Prostate gland (tissue), 2 donors: ENCODE measurements around the gene EEF1AKMT1. TPM values are rescaled to one million over a fixed set of nuclear protein-coding genes. Genes with fewer than 3 reads are reported as not detected.
"Not testable (repeated sequence)": the region's sequence is repeated elsewhere in the genome, so short reads cannot be mapped to it uniquely, and the experiment has no call there.

Experiments used
- DNase-seq: peaks from one replicate; pipeline ENCODE4 v3.0.0-alpha.2; 2019; ENCODE audit warnings: low spot score
- H3K27ac ChIP-seq, 2 donors: fragments of 200-600 bp; sonication (generic); 2 replicates each; pipeline ENCODE4 v1.5.1; 2017 to 2019
- H3K27me3 ChIP-seq: fragments of 200-600 bp; sonication (generic); replicated peaks from 2 replicates; pipeline ENCODE4 v1.5.1; 2019; ENCODE audit not compliant: insufficient read depth
- H3K36me3 ChIP-seq, 2 donors: fragments of 200-600 bp; sonication (generic); 1 replicate in 1 of 2; 2 replicates in 1 of 2; pipeline versions ENCODE4 v1.5.1 to v1.8.1; 2017 to 2019
- H3K4me1 ChIP-seq: fragments of 200-600 bp; sonication (generic); replicated peaks from 2 replicates; pipeline ENCODE4 v1.5.1; 2019
- H3K4me3 ChIP-seq, 2 donors: fragments of 200-600 bp; sonication (generic); 2 replicates each; pipeline ENCODE4 v1.5.1; 2017 to 2019
- H3K9me3 ChIP-seq: fragments of 200-600 bp; sonication (generic); 2 replicates; pipeline ENCODE4 v1.5.1; 2017
- POLR2A ChIP-seq: fragments of 450-650 bp; IDR thresholded peaks from one replicate; pipeline ENCODE4 v1.6.1; 2016; ENCODE audit warnings: antibody characterized with exemption, mild to moderate bottlenecking
- POLR2AphosphoS5 ChIP-seq: sonication (generic); formaldehyde crosslinking; IDR thresholded peaks from one replicate; pipeline ENCODE4 v1.6.1; 2017; ENCODE audit warnings: antibody characterized with exemption
- WGBS: methylation state at CpG from one replicate; pipeline ENCODE4 v1.1.5; 2018; 5-methylcytosine and 5-hydroxymethylcytosine counted together
- intact Hi-C: fragments of 100-400 bp; cut with DNase I; formaldehyde crosslinking; loops from one replicate; pipeline ENCODE4 v1.14.2; 2022
- total RNA-seq, 2 donors: library from RNA; depleted of rRNA; stranded (reverse); fragments of >200 nt; gene quantifications; one replicate each; pipeline ENCODE4 v1.1.0, GENCODE V29; 2016
- TF ChIP-seq, protein P1 (sequence below), 4 experiments: fragments of 200-600 bp in 2 of 4; fragments of 450-650 bp in 2 of 4; sonication (generic) in 2 of 4; IDR thresholded peaks; 1 replicate in 3 of 4; 2 replicates in 1 of 4; pipeline ENCODE4 v1.5.1; 2016 to 2019; ENCODE audit warnings: antibody characterized with exemption in 4 of 4, mild to moderate bottlenecking in 2 of 4, moderate library complexity in 2 of 4

The EEF1AKMT1 gene
- total RNA-seq, 2 donors from 2014 or later, result 11.4 to 31.6 TPM

DNA sequence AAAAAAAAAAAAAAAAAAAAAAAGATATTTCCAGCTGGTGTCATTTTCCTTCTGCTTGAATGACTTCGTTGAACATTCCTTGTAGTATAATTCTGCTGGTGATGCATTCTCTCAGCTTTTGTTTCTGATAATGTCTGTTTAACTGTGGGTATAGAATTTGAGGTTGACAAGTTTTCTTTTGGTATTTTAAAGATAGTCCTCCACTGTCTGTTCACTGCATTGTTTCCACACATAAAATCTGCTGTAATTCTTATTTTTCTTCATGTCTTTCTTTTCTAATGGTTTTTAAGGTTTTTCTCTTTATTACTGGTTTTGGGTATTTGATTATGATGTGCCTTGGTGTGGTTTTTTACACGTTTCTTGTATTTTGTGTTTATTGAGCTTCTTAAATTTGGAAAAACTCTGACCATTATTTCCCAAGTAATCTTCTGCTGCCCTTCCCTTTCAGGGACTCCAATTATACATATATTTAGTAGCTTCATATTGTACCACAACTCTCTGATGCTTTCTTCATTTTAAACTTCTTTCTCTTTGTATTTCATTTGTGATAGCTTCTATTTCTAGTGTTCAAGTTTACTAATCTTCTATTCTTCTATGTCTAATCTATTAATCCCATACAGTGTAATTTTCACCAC, 6.3 kb downstream of the EEF1AKMT1 start:
- no peak for DNase-seq
- no peak overlapping the region for H3K27ac ChIP-seq
- H3K4me3 ChIP-seq, result no peak overlapping the region
- H3K36me3 ChIP-seq, result no peaks in the 10 kb centered on the region
- H3K4me1 ChIP-seq, result no peaks in the 10 kb centered on the region
- 95% methylated on average over 2 of the region's 2 CpGs for whole genome bisulfite sequencing
- no peak for TF ChIP-seq POLR2A
- no peak for TF ChIP-seq POLR2AphosphoS5
- TF ChIP-seq, protein P1, sequence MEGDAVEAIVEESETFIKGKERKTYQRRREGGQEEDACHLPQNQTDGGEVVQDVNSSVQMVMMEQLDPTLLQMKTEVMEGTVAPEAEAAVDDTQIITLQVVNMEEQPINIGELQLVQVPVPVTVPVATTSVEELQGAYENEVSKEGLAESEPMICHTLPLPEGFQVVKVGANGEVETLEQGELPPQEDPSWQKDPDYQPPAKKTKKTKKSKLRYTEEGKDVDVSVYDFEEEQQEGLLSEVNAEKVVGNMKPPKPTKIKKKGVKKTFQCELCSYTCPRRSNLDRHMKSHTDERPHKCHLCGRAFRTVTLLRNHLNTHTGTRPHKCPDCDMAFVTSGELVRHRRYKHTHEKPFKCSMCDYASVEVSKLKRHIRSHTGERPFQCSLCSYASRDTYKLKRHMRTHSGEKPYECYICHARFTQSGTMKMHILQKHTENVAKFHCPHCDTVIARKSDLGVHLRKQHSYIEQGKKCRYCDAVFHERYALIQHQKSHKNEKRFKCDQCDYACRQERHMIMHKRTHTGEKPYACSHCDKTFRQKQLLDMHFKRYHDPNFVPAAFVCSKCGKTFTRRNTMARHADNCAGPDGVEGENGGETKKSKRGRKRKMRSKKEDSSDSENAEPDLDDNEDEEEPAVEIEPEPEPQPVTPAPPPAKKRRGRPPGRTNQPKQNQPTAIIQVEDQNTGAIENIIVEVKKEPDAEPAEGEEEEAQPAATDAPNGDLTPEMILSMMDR (IDR thresholded peaks at IDR 0.05), result no peak
- H3K9me3 ChIP-seq, result no peaks in the 10 kb centered on the region
- intact Hi-C loops, result no loop called here
- no peaks in the 10 kb centered on the region for H3K27me3 ChIP-seq

DNA sequence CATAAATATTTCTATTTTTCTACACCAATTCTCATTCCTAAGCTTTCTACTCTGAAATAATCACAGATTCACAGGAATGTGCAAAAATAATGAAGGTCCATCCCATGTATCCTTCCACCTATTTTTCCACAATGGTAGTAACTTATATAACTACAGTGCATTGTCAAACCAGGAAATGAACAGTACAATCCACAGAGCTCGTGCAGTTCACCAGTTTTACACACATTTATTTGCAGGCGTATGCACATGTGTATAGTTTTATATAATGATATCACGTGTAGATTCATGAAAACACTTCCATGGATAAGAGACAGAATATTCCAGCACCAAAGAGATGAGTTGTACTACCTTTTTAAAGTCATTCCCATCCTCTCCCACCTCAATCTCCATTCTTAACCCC, 12.9 kb downstream of the EEF1AKMT1 start:
- Histone ChIP-seq H3K9me3 (no peaks in the 10 kb centered on the region), H3K27ac (no peak overlapping the region), H3K4me1 (no peaks in the 10 kb centered on the region), H3K36me3 (no peaks in the 10 kb centered on the region), H3K27me3 (no peaks in the 10 kb centered on the region), H3K4me3 (no peak overlapping the region)
- intact Hi-C loops, result no loop called here
- no peak for DNase-seq
- 79% methylated on average over 3 of the region's 3 CpGs for WGBS
- TF ChIP-seq POLR2A (no peak), POLR2AphosphoS5 (no peak)
- TF ChIP-seq, protein P1 (IDR thresholded peaks at IDR 0.05), result no peak

DNA sequence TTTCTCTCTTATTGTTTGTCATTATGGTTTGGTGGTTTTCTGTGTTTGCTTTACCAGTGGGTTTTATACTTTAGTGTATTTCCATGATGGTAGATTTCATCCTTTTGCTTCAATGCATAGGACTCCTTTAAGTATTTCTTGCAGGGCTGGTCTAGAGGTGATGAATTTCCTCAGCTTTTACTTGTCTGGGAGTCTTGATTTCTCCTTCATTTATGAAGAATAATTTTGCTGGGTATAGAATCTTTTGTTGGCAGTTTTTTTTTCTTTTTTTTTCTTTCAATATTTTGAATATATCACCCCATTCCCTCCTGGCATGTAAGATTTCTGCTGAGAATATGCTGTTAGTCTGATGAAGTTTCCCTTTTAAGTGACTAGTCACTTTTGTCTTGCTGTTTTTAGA, 19.8 kb downstream of the EEF1AKMT1 start:
- Histone ChIP-seq H3K4me1 (no peaks in the 10 kb centered on the region), H3K36me3 (no peaks in the 10 kb centered on the region), H3K27me3 (no peaks in the 10 kb centered on the region), H3K27ac (no peak overlapping the region), H3K9me3 (no peaks in the 10 kb centered on the region), H3K4me3 (no peak overlapping the region)
- DNase-seq, result no peak
- intact Hi-C loops, result no loop called here
- TF ChIP-seq POLR2A (no peak), POLR2AphosphoS5 (no peak)
- TF ChIP-seq, protein P1 (IDR thresholded peaks at IDR 0.05), result no peak

DNA sequence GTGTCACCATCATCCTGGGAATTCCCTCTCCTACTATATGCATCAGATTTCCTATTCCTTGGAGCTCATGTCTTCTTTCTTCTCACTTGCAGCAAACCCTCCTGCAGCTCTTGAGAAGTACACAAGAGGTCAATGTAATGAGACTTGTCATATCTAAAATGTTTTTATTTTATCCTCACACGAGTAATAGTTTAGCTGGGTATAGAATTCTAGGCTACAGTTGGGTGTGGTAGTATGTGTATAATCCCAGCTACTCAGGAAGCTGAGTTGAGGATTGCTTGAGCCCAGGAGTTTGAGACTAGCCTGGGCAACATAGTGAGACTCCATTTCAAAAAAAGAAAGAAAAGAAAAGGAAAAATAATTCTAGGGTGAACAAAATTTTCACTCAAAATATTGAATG, 24.4 kb downstream of the EEF1AKMT1 start:
- Histone ChIP-seq H3K4me3 (no peak overlapping the region), H3K4me1 (no peaks in the 10 kb centered on the region), H3K36me3 (no peaks in the 10 kb centered on the region), H3K27ac (no peak overlapping the region), H3K9me3 (no peaks in the 10 kb centered on the region), H3K27me3 (no peaks in the 10 kb centered on the region)
- 93% methylated on average over 1 of the region's 1 CpG for WGBS
- intact Hi-C loops, result no loop called here
- TF ChIP-seq, protein P1 (IDR thresholded peaks at IDR 0.05), result no peak
- TF ChIP-seq POLR2A, result no peak
- TF ChIP-seq POLR2AphosphoS5, result no peak
- no peak for DNase-seq

DNA sequence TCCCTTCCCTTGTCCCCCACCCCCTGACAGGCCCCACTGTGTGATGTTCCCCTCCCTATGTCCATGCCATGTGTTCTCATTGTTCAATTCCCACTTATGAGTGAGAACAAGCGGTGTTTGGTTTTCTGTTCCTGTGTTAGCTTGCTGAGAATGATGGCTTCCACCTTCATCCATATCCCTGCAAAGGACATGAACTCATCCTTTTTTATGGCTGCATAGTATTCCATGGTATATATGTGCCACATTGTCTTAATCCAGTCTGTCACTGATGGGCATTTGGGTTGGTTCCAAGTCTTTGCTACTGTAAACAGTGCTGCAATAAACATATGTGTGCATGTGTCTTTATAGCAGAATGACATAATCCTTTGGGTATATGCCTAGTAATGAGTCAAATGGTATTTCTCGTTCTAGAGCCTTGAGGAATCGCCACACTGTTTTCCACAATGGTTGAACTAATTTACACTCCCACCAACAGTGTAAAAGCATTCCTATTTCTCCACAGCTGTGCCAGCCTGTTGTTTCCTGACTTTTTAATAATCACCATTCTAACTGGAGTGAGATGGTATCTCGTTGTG, 29.8 kb downstream of the EEF1AKMT1 start:
- DNase-seq, H3K9me3 ChIP-seq, H3K36me3 ChIP-seq, H3K4me1 ChIP-seq, intact Hi-C loops, H3K27ac ChIP-seq, H3K27me3 ChIP-seq, H3K4me3 ChIP-seq: not testable (repeated sequence)
- WGBS, result 98% methylated on average over 4 of the region's 4 CpGs
